Stimulated activated effector memory CD8-positive, alpha-beta T cell treated with anti-CD3 and anti-CD28 coated beads, Interleukin-12 subunit alpha, Interleukin-12 subunit beta, amount 100 ng/mL, for 72 hours (primary cell): ENCODE measurements around the gene OR11A1.

Experiments
- ATAC-seq: fragments of 150-1000 bp; cut with Tn5 transposase; 2 replicates; pipeline ENCODE4 v1.10.0; 2021
- DNase-seq, 2 donors: peaks; one replicate each; pipeline ENCODE4 v3.0.0; 2021 to 2022; ENCODE audit warnings: low spot score in 2 of 2
- H3K27ac Mint-ChIP-seq: one replicate; pipeline ENCODE4 v1.8.0; 2022; ENCODE audit warnings: mild to moderate bottlenecking, mixed read lengths
- H3K36me3 Mint-ChIP-seq: one replicate; pipeline ENCODE4 v1.8.0; 2022; ENCODE audit warnings: mild to moderate bottlenecking, mixed read lengths
- H3K4me1 Mint-ChIP-seq: one replicate; pipeline ENCODE4 v1.8.0; 2022; ENCODE audit warnings: mixed read lengths
- H3K4me3 Mint-ChIP-seq: one replicate; pipeline ENCODE4 v1.8.0; 2022; ENCODE audit warnings: mild to moderate bottlenecking, mixed read lengths
- H3K9me3 Mint-ChIP-seq: one replicate; pipeline ENCODE4 v1.8.0; 2022; ENCODE audit warnings: mixed read lengths

The OR11A1 gene

GRCh38 chr6:29376003-29376402, 80.9 kb downstream of the OR11A1 start:
- H3K4me1 Mint-ChIP-seq = no peaks in the 10 kb centered on the region

More at GRCh38 chr6:29376003-29376402, 80.9 kb downstream of the OR11A1 start:
- Mint-ChIP-seq H3K27ac (no peak overlapping the region), H3K4me3 (no peak overlapping the region), H3K9me3 (no peaks in the 10 kb centered on the region), H3K36me3 (no peaks in the 10 kb centered on the region)
- DNase-seq = no peak
- ATAC-seq = no peak
